Cardiac fibroblast (primary cell): ENCODE results near the gene AIFM1.
"Not testable (repeated sequence)": the region's sequence is repeated elsewhere in the genome, so short reads cannot be mapped to it uniquely, and the experiment has no call there.

Experiments used
- DNase-seq, 2 donors: peaks; one replicate each; pipeline versions ENCODE4 v3.0.0 to v3.0.0-alpha.2; 2010; ENCODE audit warnings: low read depth in 2 of 2
- H3K4me3 ChIP-seq, 2 donors: replicated peaks in 1 of 2; 1 replicate in 1 of 2; 2 replicates in 1 of 2; pipeline ENCODE4 v1.5.1; 2011; ENCODE audit warnings: low read depth in 2 of 2, low read length in 2 of 2, mild to moderate bottlenecking in 2 of 2, moderate library complexity in 1 of 2
- TF ChIP-seq, protein P1 (sequence below): IDR thresholded peaks from one replicate; pipeline ENCODE4 v1.5.1; 2011; ENCODE audit warnings: low read depth, mild to moderate bottlenecking, low read length, inconsistent platforms

The AIFM1 gene

DNA sequence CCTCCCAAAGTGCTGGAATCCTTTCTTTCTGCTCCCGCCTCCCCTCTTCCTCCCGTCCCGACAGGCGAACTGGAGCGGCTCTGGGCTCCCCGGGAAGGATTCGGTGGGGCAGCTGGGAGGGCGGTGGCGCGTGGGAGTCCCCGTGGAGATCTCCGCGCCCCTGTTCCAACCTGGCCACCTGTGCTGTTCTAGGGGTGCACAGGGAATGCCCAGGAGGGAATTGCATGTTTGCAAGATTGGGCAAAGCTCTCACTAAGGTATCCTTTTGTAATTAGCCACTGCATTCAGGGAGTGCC, 44.2 kb downstream of the AIFM1 start:
- no peak overlapping the region for H3K4me3 ChIP-seq
- TF ChIP-seq, protein P1, sequence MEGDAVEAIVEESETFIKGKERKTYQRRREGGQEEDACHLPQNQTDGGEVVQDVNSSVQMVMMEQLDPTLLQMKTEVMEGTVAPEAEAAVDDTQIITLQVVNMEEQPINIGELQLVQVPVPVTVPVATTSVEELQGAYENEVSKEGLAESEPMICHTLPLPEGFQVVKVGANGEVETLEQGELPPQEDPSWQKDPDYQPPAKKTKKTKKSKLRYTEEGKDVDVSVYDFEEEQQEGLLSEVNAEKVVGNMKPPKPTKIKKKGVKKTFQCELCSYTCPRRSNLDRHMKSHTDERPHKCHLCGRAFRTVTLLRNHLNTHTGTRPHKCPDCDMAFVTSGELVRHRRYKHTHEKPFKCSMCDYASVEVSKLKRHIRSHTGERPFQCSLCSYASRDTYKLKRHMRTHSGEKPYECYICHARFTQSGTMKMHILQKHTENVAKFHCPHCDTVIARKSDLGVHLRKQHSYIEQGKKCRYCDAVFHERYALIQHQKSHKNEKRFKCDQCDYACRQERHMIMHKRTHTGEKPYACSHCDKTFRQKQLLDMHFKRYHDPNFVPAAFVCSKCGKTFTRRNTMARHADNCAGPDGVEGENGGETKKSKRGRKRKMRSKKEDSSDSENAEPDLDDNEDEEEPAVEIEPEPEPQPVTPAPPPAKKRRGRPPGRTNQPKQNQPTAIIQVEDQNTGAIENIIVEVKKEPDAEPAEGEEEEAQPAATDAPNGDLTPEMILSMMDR = no peak
- no peak for DNase-seq

DNA sequence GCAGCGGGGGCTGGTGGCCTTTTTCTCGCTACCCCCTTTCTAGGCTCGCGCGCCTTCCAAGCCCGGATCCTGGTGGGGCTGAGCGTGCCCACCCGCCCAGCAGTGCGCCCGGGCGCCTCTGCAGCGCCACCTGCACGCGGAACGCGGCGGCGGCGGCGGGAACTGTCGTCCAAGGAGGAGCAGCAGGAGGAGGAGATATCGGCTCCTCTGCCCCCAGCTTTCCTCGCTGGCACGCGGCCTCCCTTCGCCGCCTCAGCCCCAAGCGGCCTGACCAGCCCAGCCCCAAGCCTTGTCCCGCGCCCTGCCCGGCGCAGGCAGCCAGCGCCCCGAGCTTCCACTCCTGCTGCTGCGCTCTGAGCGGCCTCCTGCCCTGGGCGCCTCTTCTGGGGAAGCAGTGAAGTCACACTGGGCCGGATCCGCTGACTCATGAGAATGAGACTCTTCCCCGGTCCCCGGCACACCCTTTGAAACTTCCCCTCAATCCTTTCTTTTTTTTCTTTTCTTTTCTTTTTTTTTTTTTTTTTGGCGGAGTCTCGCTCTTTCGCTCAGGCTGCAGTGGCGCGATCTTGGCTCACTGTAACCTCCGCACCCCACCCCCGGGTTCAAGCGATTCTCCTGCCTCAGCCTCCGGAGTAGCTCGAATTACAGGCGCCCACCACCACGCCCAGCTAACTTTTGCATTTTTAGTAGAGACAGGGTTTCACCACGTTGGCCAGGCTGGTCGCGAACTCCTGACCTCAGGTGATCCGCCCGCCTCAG, 44.7 kb downstream of the AIFM1 start:
- TF ChIP-seq, protein P1 = peak; percentile 28
- H3K4me3 ChIP-seq = peak overlapping the region in 1 of 2 donors; percentile 40
- DNase-seq = peak; percentile 84 to 89

DNA sequence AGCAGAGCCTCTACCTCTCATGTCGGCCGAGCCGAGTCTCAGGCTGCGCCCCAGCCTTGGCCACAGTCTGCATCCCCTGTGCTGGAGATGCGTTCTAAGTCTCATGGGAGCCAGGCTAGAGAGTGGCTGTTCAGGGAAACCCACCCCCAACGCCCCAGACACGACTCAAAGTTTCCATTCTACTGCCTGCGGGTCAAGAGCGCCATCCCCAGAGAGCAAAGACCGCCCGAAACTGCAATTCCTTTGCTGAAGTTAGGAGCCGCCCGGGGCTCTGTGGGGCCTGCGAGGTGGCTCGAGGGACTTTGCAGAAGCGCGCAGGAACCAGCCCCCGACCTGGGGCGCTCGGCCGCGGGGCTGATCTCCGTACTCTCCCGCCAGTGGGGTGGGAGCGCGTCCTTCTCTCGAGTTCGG, 45.3 kb downstream of the AIFM1 start:
- peak in 1 of 2 donors; percentile 22 for DNase-seq
- TF ChIP-seq, protein P1 = no peak
- H3K4me3 ChIP-seq = peak overlapping the region in 1 of 2 donors; percentile 40

DNA sequence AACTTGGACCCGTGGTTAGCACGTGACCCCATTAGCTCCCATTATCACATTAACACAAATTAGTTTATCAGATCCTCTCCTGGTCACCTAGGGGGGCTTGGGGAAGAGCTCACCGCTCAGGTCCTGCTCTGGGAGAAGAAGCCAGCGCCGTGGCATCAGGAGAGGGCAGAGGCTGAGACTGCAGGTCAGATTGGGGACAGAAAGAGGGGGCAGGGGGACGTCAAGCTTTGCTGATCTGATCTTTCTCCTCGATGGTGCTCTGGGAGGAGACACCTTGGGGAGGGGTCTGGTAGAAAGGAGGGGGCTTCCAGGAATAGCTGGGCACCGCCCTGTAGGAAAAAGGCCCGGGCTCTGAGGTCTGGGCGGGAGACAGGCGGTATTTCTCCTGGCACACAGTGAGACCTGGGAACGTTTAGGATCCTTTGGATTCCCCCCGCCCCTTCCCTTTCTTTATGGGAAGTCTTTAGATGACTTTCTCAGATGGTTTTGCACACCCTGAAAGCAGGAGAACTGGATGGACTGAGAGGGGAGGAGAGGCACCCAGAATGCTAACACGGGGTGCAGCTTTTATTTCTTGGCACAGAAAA, 46.2 kb downstream of the AIFM1 start:
- no peak for DNase-seq
- H3K4me3 ChIP-seq = no peak overlapping the region
- TF ChIP-seq, protein P1 = no peak

DNA sequence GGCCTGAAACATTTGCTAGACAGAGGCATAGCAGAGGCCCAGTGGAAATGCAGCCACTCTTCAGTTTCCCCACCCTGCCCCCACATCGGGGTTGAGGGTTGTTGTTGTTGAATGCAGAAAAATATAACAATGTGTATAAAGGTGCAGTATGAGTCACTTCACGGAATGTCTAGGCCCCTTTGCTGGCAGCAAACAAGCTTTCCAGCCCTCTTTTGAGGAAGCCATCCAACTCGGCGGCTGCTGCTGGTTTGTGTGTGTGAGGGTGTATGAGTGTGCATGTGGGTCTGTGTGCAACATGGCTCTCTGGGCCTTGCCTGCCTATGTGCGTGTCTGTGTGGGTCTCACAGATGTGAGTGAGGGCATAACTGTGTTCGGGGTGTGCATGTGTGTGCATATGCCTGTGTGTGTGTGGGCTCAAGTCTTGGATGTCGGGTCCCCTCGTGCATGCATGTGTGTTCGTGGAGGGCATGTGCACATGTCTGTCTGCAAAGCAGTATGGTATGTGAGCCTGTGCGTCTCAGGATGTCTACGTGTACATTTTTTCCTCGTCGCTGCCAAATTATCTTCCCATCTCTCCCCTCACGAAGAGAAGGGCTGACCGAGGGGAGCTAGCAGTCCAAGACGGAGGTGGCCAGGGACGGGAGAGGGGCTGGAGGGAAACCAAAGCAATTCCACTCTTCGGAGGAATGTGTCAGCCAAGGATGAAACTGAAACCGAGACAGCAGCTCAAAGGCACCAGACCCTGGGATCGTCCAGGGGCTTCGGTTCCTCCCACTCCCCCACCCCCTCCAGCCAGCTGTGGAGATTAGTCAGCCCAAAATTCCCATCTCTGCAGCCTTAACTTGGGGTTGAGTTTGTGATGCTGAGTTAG, 47.0 kb downstream of the AIFM1 start:
- DNase-seq = peak; percentile 83 to 90
- TF ChIP-seq, protein P1 = no peak
- H3K4me3 ChIP-seq = peak overlapping the region in 1 of 2 donors; percentile 7

DNA sequence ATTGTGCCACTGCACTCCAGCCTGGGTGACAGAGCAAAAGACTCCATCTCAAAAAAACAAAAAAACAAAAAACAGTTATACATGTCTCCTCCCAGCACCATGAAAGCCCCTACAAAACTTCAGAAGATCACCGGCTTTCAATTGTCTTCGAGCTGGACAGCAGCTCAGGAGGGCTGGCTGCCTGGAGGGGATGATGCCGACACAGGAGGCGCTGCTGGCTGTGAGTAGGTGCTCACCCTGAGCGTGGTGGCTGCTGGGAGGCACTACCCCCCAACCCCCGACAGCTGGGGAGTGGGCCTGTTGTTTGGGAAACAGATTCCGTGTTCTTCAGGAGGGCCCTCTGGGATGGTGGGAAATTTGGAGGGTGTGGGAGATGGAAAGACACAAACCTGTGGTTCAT, 48.5 kb downstream of the AIFM1 start:
- no peak overlapping the region for H3K4me3 ChIP-seq
- TF ChIP-seq, protein P1 = no peak
- no peak for DNase-seq

DNA sequence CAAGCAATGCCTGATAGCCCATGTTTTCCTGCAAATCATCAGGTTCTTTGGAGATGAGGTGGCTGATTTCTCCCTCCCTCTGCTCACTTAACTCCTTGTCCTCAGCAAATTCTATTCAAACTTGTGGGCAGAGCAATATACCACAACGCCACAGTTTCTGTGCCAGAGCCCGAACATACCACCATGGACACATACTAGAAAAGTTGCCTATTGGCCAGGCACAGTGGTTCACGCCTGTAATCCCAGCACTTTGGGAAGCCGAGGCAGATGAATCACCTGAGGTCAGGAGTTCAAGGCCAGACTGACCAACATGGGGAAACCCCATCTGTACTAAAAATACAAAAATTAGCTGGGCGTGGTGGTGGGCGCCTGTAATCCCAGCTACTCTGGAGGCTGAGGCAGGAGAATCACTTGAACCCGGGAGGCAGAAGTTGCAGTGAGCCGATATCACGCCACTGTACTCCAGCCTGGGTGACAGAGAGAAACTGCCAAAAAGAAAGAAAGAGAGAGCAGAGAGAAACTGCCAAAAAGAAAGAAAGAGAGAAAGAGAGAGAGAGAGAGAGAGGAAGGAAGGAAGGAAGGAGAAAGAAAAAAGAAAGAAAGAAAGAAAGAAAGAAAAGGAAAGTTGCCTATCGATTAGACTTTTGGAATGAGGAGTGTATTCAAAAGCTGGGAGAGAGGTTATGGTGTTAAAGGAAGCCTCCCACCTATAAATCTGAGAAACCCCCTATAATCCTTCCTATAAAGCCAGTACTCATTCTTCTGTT, 50.3 kb downstream of the AIFM1 start:
- not testable (repeated sequence) for H3K4me3 ChIP-seq
- DNase-seq = peak in 1 of 2 donors; percentile 56
